ENCODE measurements around the gene SPECC1.

Gene SPECC1

DNA sequence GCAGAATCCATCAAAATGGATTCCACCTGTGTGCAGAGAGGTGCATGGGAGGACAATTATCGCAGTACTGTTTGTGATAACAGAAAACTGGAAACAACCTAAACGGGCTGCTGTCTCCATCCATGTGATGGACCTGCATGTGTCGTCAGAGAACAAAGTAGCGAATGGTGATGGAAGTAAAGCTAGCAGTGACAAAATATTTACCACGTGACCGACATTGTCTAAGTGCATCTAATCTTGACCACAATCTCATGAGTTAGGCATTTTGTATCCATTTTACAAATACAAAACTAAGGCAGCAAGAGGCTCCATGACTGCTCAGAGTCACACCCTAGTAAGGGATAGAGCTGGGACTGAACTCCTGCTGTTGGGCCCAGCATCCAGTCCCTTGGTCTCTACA is 270.9 kb downstream of the SPECC1 start:
- Histone ChIP-seq H2AFZ (ENCODE audit: low read length) (no peak overlapping the region), H3K79me2 (ENCODE audit: insufficient read depth, low read length) (no peaks in the 10 kb centered on the region), H3K36me3 (ENCODE audit: insufficient read depth, low read length) (no peaks in the 10 kb centered on the region), H3K27me3 (ENCODE audit: insufficient read depth, low read length) (no peaks in the 10 kb centered on the region), H3K4me3 (ENCODE audit: low read depth, low read length, poor library complexity, severe bottlenecking) (no peak overlapping the region), H3K9ac (ENCODE audit: low read length) (no peak overlapping the region), H3K4me1 (ENCODE audit: insufficient read depth, low read length, severe bottlenecking) (no peaks in the 10 kb centered on the region), H3K9me2 (ENCODE audit: low read depth, low read length) (no peaks in the 10 kb centered on the region), H3K4me2 (ENCODE audit: low read length) (no peak overlapping the region), H4K20me1 (ENCODE audit: insufficient read depth, low read length) (no peaks in the 10 kb centered on the region), H3F3A (ENCODE audit: insufficient read depth, low read length) (no peaks in the 10 kb centered on the region), H3K27ac (ENCODE audit: low read depth, low read length, poor library complexity, severe bottlenecking) (no peak overlapping the region), H3K9me3 (ENCODE audit: low read length) (no peaks in the 10 kb centered on the region)
- TF ChIP-seq EZH2 (IDR thresholded peaks at IDR 0.05; ENCODE audit: borderline replicate concordance, low read length), result no peak
- TF ChIP-seq, protein P1, sequence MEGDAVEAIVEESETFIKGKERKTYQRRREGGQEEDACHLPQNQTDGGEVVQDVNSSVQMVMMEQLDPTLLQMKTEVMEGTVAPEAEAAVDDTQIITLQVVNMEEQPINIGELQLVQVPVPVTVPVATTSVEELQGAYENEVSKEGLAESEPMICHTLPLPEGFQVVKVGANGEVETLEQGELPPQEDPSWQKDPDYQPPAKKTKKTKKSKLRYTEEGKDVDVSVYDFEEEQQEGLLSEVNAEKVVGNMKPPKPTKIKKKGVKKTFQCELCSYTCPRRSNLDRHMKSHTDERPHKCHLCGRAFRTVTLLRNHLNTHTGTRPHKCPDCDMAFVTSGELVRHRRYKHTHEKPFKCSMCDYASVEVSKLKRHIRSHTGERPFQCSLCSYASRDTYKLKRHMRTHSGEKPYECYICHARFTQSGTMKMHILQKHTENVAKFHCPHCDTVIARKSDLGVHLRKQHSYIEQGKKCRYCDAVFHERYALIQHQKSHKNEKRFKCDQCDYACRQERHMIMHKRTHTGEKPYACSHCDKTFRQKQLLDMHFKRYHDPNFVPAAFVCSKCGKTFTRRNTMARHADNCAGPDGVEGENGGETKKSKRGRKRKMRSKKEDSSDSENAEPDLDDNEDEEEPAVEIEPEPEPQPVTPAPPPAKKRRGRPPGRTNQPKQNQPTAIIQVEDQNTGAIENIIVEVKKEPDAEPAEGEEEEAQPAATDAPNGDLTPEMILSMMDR (IDR thresholded peaks at IDR 0.05; ENCODE audit: low read length), result no peak

DNA sequence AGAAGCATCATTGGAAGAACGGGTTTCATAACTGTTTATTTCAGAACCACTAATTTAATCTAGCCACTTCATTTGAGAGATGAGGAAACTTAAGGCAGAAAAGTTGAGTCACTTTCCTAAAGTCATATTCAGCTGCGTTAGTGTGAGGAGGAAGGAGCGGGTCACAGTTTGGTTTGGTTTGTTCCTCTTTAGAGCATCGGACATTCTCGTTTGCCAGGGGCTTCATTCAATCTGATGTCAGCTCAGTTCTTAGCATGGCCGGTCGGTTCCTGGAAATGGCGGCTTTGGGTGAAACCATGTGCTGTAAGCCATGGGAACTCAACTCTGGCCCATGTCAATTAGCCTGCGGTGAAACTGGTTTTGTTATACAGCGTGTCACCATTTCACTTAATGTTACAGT is 271.7 kb downstream of the SPECC1 start:
- Histone ChIP-seq H3K9ac (ENCODE audit: low read length) (no peak overlapping the region), H3K4me1 (ENCODE audit: insufficient read depth, low read length, severe bottlenecking) (no peaks in the 10 kb centered on the region), H3K79me2 (ENCODE audit: insufficient read depth, low read length) (no peaks in the 10 kb centered on the region), H3K9me3 (ENCODE audit: low read length) (no peaks in the 10 kb centered on the region), H3K4me3 (ENCODE audit: low read depth, low read length, poor library complexity, severe bottlenecking) (no peak overlapping the region), H3K27ac (ENCODE audit: low read depth, low read length, poor library complexity, severe bottlenecking) (no peak overlapping the region), H3F3A (ENCODE audit: insufficient read depth, low read length) (no peaks in the 10 kb centered on the region), H3K36me3 (ENCODE audit: insufficient read depth, low read length) (no peaks in the 10 kb centered on the region), H3K9me2 (ENCODE audit: low read depth, low read length) (no peaks in the 10 kb centered on the region), H3K27me3 (ENCODE audit: insufficient read depth, low read length) (no peaks in the 10 kb centered on the region), H4K20me1 (ENCODE audit: insufficient read depth, low read length) (no peaks in the 10 kb centered on the region), H2AFZ (ENCODE audit: low read length) (no peak overlapping the region), H3K4me2 (ENCODE audit: low read length) (no peak overlapping the region)
- TF ChIP-seq, protein P1 (IDR thresholded peaks at IDR 0.05; ENCODE audit: low read length), result no peak
- no peak for TF ChIP-seq EZH2 (IDR thresholded peaks at IDR 0.05; ENCODE audit: borderline replicate concordance, low read length)

DNA sequence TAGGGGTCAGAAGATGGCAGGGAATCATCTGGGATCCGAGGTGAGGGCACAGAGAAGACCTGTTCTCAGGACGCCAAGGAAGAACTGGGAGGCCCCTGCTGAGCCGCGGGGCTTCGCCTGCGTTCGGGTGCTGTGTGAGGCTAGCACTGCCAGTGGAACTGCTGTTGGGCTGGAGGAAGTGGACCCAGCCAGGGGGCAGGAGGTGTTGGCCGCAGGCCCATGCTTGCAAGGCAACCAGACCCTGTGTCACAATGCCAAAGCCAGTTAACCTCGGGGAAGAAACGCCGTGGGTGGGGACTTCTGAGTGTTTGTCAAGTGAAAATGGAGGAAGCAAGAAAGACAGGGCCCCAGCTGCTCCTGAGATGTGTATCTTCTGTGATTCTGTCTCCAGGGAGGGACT is 272.7 kb downstream of the SPECC1 start:
- H3K9me3 ChIP-seq (ENCODE audit: low read length), result no peaks in the 10 kb centered on the region
- no peak overlapping the region for H3K4me2 ChIP-seq (ENCODE audit: low read length)
- no peaks in the 10 kb centered on the region for H3F3A ChIP-seq (ENCODE audit: insufficient read depth, low read length)
- H3K36me3 ChIP-seq (ENCODE audit: insufficient read depth, low read length), result no peaks in the 10 kb centered on the region
- H2AFZ ChIP-seq (ENCODE audit: low read length), result no peak overlapping the region
- no peaks in the 10 kb centered on the region for H3K4me1 ChIP-seq (ENCODE audit: insufficient read depth, low read length, severe bottlenecking)
- no peaks in the 10 kb centered on the region for H3K27me3 ChIP-seq (ENCODE audit: insufficient read depth, low read length)
- no peak overlapping the region for H3K9ac ChIP-seq (ENCODE audit: low read length)
- H3K79me2 ChIP-seq (ENCODE audit: insufficient read depth, low read length), result no peaks in the 10 kb centered on the region
- H3K27ac ChIP-seq (ENCODE audit: low read depth, low read length, poor library complexity, severe bottlenecking), result no peak overlapping the region
- no peaks in the 10 kb centered on the region for H3K9me2 ChIP-seq (ENCODE audit: low read depth, low read length)
- no peaks in the 10 kb centered on the region for H4K20me1 ChIP-seq (ENCODE audit: insufficient read depth, low read length)
- no peak overlapping the region for H3K4me3 ChIP-seq (ENCODE audit: low read depth, low read length, poor library complexity, severe bottlenecking)
- TF ChIP-seq, protein P1 (IDR thresholded peaks at IDR 0.05; ENCODE audit: low read length), result no peak
- no peak for TF ChIP-seq EZH2 (IDR thresholded peaks at IDR 0.05; ENCODE audit: borderline replicate concordance, low read length)

Data from OCI-LY1 (cell line).